NCI-H2196 (cell line): ENCODE measurements around the gene LTA.

Source experiments
- DNase-seq: peaks from one replicate; lab custom pipeline; 2025; ENCODE audit not compliant: unreplicated experiment; lab: John Stamatoyannopoulos, UW

Gene LTA, protein sequence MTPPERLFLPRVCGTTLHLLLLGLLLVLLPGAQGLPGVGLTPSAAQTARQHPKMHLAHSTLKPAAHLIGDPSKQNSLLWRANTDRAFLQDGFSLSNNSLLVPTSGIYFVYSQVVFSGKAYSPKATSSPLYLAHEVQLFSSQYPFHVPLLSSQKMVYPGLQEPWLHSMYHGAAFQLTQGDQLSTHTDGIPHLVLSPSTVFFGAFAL

DNA sequence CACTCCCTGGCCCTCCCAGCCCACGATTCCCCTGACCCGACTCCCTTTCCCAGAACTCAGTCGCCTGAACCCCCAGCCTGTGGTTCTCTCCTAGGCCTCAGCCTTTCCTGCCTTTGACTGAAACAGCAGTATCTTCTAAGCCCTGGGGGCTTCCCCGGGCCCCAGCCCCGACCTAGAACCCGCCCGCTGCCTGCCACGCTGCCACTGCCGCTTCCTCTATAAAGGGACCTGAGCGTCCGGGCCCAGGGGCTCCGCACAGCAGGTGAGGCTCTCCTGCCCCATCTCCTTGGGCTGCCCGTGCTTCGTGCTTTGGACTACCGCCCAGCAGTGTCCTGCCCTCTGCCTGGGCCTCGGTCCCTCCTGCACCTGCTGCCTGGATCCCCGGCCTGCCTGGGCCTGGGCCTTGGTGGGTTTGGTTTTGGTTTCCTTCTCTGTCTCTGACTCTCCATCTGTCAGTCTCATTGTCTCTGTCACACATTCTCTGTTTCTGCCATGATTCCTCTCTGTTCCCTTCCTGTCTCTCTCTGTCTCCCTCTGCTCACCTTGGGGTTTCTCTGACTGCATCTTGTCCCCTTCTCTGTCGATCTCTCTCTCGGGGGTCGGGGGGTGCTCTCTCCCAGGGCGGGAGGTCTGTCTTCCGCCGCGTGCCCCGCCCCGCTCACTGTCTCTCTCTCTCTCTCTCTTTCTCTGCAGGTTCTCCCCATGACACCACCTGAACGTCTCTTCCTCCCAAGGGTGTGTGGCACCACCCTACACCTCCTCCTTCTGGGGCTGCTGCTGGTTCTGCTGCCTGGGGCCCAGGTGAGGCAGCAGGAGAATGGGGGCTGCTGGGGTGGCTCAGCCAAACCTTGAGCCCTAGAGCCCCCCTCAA, at the start of gene LTA:
LTA (plus strand) TSS at position 249 of the 871 bp plus-strand sequence; CDS start at position 703, 454 bp downstream.
- no peak for DNase-seq

DNA sequence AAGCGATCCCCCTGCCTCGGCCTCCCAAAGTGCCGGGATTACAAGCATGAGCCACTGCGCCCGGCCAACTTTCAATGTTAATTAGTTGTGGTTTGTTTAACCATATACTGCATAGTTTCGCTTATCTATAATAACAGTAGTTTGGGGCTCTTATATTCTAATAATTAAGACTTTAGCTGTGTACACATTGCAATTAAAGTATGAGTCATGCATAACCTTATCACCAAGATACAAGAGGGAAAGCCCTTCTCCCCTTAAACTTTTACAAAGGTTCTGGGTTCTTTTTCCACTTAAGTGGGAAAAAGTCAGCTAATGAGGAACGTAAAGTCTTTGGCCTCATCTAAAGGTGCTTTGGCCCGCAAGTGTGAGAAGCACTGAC, 46.5 kb upstream of the LTA start:
- no peak for DNase-seq

DNA sequence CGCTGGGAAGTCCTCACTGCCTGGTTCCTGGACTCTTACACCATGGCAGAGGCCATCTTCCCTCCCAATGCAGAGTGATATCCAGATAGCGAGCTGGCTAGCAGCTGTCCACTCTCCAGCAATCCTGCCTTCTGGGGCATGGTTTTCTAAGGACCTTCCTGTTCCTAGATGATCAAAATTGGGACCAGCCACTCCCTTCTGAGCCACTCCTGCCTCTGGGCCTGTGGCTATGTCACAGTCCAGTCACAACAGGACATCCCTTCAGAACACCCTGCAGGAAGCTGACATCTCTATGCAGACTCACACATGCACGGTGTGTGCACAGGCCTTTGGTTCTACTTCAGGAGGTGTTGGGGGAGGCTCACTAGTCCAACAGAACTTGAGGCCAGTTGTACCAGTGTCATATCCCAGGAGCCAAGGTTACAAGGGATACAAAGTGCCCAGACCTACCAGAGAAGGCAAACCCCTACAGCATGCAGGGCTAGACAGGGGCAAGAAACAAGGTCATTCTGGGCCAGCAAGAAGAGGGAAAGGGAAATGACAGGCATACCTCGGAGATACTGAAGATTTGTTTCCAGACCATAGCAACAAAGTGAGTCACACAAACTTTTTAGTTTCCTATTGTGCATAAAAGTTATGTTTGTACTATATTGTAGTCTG, 46.0 kb upstream of the LTA start:
- DNase-seq = no peak

DNA sequence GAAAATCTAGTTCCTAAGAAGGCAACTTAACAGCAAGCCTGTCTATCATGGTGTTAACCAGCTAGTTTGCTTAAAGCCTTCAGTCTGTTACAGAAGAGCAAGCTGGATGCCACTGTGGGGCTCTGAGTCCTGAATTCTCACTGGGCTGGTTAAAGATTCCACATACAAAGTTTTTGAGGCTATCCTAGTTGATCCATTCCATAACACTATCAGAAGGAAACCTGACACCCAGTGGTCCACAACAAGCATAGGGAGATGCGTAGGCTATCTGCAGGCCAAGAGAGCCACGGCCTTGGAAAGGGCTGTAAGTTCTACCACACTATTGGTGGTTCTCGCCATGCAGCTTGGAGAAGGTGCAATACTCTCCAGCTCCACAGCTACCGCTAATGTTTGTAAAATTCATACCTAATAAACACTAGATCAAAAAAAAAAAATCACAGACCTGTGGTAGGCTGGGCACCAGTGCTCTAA, 43.7 kb upstream of the LTA start:
- DNase-seq = no peak

DNA sequence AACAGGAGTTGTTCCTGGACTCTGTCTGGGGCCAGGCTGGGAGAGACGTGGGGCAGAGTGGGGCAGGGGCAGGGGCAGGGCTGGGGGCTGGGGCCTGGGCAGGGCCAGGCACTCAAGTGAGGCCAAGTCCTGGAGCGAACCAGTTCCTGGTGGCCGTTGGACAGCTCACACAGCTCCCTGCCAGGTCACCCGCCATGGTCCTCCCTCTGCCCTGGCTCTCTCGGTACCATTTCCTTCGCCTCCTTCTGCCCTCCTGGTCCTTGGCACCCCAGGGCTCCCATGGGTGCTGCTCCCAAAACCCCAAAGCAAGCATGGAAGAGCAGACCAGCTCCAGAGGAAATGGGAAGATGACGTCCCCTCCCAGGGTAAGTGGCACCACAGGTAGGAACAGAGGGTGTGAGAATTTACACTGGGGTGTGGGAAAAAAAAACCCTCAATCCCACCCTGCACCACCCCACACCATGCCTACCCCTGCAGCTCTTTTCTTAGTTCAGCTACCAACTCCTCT, 43.2 kb upstream of the LTA start, which contains the start of gene MCCD1:
MCCD1 (plus strand) TSS at position 142 of the 508 bp plus-strand sequence; CDS start at position 195, 53 bp downstream.
- no peak for DNase-seq

DNA sequence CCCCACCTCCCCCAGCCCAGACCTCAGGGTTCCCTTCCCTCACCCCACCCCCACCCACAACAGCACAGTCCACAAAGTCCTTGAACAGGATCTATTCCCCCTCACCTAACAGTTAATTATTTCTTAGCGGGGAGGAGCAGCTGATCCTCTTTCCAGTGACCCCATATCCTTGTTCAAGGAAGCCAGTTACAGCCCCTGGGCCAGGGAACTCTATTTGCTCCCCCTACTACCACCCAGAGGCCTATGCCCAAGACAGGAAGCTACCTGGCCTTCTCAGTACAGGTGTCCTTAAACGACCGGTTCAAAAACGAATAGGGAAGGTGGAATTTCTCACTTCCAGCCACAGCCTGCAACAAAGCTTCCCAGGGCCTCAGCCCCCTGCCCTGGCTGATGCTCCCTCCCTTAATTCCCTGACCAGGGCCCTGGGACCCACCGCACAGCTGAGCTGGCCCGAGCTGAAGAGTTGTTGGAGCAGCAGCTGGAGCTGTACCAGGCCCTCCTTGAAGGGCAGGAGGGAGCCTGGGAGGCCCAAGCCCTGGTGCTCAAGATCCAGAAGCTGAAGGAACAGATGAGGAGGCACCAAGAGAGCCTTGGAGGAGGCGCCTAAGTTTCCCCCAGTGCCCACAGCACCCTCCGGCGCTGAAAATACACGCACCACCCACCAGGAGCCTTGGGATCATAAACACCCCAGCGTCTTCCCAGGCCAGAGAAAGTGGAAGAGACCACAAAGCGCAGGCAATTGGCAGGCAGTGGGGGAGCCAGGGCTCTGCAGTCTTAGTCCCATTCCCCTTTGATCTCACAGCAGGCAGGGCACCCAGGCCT, 42.5 kb upstream of the LTA start:
- no peak for DNase-seq

DNA sequence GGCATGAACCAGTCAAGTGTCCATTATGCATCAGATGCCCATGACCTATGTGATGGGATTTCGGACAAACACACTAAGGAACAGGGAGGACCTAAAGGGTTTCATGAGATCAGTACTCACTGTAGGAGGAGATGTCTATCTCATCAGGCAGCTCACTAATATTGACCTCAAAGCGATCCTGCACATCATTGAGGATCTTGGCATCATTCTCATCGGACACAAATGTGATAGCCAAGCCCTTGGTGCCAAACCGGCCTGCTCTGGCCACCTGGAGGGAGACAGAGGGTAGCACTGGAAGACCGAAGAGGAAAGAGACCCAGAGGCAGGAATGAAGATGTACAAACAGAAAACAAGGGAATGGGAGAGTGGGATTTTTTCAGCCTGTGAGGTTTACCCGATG, 41.4 kb upstream of the LTA start:
- DNase-seq = no peak

DNA sequence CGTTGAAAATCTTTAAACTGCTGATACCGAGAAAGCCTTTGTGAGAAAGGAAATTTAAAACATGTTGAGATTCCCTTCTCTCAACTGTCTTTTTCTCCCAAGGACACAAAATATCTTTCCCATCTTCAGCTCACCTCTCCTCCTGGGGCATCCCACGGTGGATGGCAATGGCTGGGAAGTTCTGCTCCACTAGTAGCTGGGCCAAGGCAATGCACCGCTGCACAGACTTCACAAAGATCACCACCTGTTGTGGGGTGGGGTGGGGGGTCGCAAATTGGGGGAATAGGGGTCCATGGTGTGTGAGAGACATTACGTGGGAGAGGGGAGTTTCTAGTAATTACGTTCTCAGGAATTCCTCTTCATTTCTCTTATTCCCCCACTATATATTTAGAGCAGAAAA, 40.9 kb upstream of the LTA start:
- no peak for DNase-seq

DNA sequence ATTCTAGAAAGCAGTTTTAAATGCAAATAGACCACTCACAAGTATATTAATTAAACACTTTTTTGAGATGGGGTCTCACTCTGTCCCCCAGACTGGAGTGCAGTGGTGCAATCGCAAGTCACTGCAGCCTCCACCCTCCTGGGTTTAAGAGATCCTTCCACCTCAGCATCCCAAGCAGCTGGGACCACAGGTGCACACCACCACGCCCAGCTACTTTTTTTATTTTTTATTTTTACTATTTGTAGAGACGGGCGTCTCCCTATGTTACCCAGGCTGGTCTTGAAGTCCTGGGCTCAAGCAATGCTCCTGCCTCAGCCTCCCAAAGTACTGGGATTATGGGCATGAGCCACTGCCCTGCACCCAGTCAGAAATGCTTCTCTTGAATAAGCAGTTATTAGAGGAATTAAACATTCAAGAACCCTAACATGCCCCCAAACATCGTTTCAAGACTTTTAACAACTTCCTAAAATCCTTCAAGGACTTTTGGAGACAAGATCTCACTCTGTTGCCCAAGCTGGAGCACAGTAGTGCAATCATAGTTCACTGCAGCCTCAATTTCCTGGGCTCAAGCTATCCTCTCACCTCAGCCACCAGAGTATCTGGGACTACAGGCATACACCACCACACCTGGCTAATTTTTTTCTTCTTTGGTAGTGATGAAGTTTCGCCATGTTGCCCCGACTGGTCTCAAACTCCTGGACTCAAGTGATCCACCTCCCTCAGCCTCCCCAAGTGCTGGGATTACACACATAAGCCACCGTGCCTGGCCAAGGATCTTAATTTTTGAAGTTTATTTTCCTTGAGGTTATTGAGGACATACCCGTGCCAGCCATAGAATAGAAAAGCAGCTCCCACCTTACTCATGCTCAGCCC, 40.1 kb upstream of the LTA start:
- no peak for DNase-seq

DNA sequence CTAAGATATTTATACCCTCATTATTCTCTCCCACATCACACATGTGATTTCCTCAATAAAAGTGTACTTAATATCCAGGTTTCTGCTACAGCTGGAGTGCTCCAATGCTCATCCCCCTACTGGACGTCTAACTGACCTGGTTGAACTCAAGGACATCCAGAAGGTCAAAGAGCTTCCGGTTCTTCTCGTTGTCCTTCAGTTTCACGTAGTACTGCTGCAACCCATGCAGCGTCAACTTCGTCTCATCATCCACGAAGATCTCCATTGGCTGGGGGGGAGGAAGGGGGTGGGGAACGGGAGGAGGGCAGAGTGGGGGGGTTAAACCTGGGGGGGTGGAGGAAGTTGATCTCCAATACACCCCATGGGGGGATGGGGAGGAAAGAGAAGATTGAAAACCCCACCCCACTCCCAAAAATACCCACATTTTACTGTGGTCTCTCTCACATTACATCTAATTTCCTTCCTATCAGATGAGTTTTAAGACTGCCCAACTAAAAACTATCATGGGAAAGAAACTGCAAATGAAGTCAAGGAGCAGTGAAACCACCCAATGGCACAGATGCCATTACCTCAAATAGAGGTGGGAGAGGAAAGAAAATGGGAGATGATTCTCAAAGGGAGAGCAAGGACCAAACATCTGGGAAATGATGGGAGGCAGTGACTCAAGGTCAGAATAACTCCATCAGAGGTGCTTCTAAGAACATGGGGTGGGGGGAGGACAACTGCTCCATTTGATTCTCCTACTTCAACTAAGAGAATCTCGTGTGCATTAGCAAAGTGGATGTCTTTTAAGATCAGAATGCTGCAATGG, 39.2 kb upstream of the LTA start:
- DNase-seq = no peak

DNA sequence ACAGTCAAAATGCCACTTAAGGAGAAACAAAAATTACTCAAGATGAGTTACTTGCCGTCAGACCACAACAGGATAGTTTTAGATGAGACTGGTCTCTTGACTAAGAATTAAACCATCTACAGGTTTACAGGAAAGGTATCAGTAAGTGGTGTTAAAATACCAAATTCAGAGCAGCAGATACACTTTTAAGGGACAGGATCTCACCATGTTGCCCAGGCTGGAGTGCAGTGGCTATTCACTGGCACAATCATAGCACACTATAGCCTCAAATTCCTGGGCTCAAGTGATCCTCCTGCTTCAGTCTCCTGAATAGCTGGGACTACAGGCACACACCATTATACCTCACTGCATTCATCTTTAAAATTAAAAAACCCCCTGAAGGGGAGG, 38.6 kb upstream of the LTA start:
- DNase-seq = no peak

DNA sequence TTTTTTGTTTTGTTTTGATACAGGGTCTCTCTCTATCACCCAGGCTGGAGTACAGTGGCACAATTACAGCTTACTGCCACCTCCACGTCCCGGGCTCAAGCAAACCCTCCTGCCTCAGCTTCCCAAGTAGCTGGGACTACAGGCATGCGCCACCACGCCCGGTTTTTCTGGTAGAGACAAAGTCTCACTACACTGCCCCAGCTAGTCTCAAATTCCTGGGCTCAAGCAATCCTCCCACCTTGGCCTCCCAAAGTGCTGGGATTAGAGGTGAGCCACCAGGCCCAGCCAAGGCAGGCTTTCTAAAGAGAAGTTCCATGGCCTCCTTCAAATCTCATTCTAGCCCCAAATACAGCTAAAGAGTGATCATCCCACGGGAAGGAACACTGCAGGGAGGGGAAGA, 38.1 kb upstream of the LTA start:
- DNase-seq = no peak

DNA sequence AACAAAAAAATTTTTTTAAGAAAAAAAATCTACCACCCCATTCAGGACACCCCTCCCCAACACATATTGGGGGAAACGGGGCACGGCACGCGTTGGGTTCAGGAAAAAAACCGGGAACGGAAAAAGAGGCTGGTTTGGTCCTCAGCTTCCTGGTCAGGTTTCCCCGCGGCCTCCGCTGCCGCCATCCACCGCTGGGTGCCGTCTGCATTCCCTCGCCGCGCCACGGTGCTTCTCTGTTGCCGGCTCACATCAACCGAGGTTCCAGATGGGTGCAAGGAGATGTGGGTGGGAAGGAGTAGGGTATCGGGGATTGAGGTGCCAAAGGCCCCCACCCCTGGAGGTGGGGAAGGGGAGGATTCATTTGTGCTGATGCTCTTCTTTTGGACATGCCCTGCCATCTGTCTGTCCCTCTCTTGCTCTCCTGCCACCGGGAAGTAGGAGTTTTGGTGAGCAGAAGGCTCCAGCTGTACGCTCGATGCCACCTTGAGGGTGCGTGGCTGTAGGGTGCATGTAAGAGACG, 37.5 kb upstream of the LTA start:
- DNase-seq = no peak

DNA sequence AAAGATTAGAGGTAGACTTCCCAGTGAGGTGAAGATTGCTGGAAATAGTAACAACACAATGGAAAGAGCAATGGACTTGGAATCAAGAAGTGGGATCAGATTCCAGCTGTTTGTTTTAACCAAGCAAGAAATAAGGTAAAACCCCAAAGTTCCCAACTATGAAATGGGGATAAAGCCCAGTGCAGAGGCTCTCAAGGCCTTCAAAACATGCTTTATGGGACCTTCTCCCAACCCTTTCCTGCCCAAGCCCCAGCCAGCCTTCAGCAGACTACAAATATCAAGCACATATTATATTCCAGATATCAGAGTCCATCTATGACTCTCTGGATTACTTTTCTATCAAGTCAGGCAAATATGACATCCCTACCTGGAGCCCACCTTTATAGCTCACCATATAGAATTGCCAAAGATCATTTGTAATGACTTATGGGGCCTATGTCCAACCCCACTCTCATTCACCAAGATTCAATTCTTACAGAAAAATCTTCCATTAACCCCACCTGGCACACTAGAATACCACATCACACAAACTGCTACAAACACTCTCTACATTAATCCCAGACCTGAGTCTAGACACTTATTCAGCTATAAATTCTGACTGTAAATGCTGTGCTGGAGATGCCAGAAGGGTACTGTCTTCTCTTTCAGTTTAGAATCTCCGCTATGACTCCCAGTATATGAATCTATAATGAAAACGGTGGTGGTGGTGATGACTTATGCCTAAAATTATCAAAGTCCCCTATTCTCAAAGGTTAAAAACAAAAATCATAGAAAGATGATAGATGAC, 36.4 kb upstream of the LTA start:
- no peak for DNase-seq

DNA sequence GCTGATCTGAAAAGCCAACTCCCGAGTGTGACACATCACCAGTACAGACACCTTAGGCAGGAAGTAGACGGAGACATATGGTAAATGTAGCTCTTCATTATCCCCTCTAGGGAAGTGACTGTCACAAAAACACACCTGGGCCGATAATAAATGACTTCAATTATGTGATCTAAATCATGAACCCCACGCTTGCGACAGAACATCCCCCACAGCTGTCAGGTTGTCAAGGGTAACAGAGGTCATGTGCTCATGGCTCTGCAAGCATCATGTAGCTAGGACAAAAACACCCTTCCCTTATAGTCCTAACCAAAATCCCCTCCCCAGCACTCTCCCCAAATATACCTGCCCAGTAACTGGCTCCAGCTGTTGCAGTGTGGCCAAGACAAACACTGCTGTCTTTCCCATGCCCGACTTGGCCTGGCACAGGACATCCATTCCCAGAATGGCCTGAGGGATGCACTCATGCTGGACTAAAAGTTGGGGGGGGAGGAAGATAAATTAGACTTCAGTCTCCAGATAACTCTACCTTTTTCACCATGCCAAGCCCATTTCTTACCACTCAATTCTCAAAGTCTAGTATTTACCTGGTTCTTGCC, 33.2 kb upstream of the LTA start:
- DNase-seq = no peak

DNA sequence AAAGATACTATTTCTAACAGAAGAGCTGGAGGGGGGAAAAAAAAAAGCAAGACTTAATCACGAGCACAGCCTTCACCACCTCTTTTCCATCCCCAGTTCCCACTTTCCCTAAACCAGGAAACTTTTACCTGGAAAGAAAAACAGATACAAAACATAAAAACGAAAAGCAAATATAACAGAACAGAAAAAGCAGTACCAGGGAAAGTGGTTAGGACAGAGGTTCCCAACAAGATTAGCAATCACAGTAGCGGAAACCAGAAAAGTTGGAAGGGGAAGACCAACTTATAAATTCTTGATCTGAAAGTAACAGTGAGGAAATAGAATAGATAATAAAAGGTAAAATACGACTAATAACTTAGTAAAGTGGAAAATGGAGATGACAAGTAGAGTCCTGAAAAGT, 31.4 kb upstream of the LTA start:
- no peak for DNase-seq

DNA sequence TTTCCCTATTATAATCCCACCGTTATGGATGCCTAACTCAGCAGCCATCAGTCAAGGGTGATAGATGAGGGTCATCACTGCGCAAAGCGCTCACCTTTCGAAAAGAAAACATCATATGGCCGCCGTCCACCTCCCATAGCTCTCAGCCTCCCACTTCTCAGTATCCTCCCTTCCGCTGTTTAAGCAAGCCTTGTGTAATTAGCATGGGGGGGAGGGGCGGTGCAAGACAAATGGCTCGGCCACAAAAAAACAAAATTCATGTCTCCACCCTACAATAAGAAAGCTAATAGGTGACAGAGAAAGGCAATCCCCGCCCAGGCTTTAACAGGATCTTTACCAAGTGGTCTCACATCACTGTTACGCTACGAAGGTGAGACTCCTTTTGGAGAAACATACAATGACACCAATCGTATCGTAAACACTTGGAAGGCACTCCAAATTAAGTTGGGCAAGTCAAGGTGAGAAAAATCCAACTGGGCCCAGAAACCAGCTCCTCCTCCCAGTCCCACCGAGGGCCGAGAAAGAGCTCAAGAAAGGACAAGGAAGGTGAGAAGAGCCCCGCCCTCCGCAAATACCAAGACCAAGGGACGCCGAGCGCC, 30.9 kb upstream of the LTA start:
- peak; percentile 43 for DNase-seq
